H1 (cell line): ENCODE data around the gene COBLL1. TPM values are rescaled to one million over a fixed set of nuclear protein-coding genes. Genes with fewer than 3 reads are reported as not detected.

Experiments
- CTCF ChIA-PET: fragments of 300-600 bp; sonication (Branson Sonifier 250); formaldehyde crosslinking; loops from one replicate; lab custom pipeline; 2021; ENCODE audit not compliant: partially characterized antibody; lab: Charles Lee
- POLR2A ChIA-PET: fragments of 300-600 bp; sonication (Branson Sonifier 250); formaldehyde crosslinking; loops from one replicate; lab custom pipeline; 2021; ENCODE audit warnings: inconsistent platforms; ENCODE audit not compliant: partially characterized antibody; lab: Charles Lee
- DNase-seq, 2 experiments: peaks; one replicate each; pipeline versions ENCODE4 v3.0.0 to v3.0.0-alpha.2; 2010 to 2022; ENCODE audit warnings: low spot score in 2 of 2, low read depth in 1 of 2, mixed read lengths in 1 of 2
- FAIRE-seq: peaks from 2 replicates; lab custom pipeline; 2011; peaks lifted over from hg19 to GRCh38; lab: Jason Lieb, UNC
- H2AFZ ChIP-seq: 2 replicates; pipeline ENCODE4 v1.8.1; 2012; ENCODE audit warnings: low read length, inconsistent platforms
- H2AK5ac ChIP-seq: 2 replicates; pipeline ENCODE4 v1.6.1; 2013; ENCODE audit warnings: low read depth, low read length
- H2BK120ac ChIP-seq: replicated peaks from 2 replicates; pipeline ENCODE3; 2013; ENCODE audit warnings: low read depth, low read length, inconsistent platforms
- H2BK12ac ChIP-seq: 2 replicates; pipeline ENCODE4 v1.6.1; 2013; ENCODE audit warnings: low read depth, low read length
- H2BK15ac ChIP-seq: 2 replicates; pipeline ENCODE4 v1.6.1; 2013; ENCODE audit warnings: low read length
- H2BK20ac ChIP-seq: 2 replicates; pipeline ENCODE4 v1.6.1; 2013; ENCODE audit warnings: low read length
- H2BK5ac ChIP-seq: 2 replicates; pipeline ENCODE4 v1.6.1; 2013; ENCODE audit warnings: low read depth, low read length
- H3K14ac ChIP-seq: 2 replicates; pipeline ENCODE4 v1.6.1; 2013; ENCODE audit warnings: inconsistent platforms; ENCODE audit not compliant: insufficient read length
- H3K18ac ChIP-seq: 2 replicates; pipeline ENCODE4 v1.6.1; 2013; ENCODE audit warnings: low read length; ENCODE audit errors: extremely low read depth
- H3K23ac ChIP-seq: 2 replicates; pipeline ENCODE4 v1.6.1; 2013; ENCODE audit warnings: inconsistent platforms; ENCODE audit not compliant: insufficient read length
- H3K23me2 ChIP-seq: 2 replicates; pipeline ENCODE4 v1.6.1; 2013; ENCODE audit warnings: low read depth, low read length
- H3K27ac ChIP-seq: 2 replicates; pipeline ENCODE4 v1.6.1; 2011; ENCODE audit warnings: low read depth, low read length, inconsistent platforms
- H3K27me3 ChIP-seq, 4 experiments: replicated peaks in 1 of 4; 1 replicate in 1 of 4; 2 replicates in 3 of 4; pipeline versions ENCODE4 v1.6.1 to v1.8.1; 2011 to 2013; ENCODE audit warnings: low read length in 3 of 4, mild to moderate bottlenecking in 3 of 4, inconsistent platforms in 2 of 4, mixed read lengths in 2 of 4, moderate library complexity in 1 of 4; ENCODE audit not compliant: control insufficient read depth in 3 of 4, insufficient read depth in 3 of 4; ENCODE audit errors: extremely low read depth in 1 of 4
- H3K36me3 ChIP-seq, 4 experiments: 2 replicates each; pipeline versions ENCODE4 v1.6.1 to v1.8.1; 2011 to 2013; ENCODE audit warnings: mild to moderate bottlenecking in 4 of 4, low read length in 3 of 4, moderate library complexity in 2 of 4, control low read depth in 1 of 4, inconsistent platforms in 1 of 4; ENCODE audit not compliant: insufficient read depth in 4 of 4, control insufficient read depth in 2 of 4
- H3K4ac ChIP-seq: replicated peaks from 2 replicates; pipeline ENCODE3; 2013; ENCODE audit warnings: low read length, low read depth, mixed read lengths, inconsistent platforms; ENCODE audit not compliant: insufficient read length
- H3K4me1 ChIP-seq, 4 experiments: replicated peaks in 1 of 4; 1 replicate in 1 of 4; 2 replicates in 3 of 4; pipeline versions ENCODE4 v1.6.1 to v1.8.1; 2011 to 2013; ENCODE audit warnings: low read length in 3 of 4, inconsistent platforms in 2 of 4, mixed read lengths in 1 of 4; ENCODE audit not compliant: insufficient read depth in 4 of 4, control insufficient read depth in 3 of 4
- H3K4me2 ChIP-seq, 2 experiments: 2 replicates each; pipeline versions ENCODE4 v1.6.1 to v1.8.1; 2011 to 2013; ENCODE audit warnings: low read depth in 2 of 2, low read length in 2 of 2, control low read depth in 1 of 2, inconsistent platforms in 1 of 2, mild to moderate bottlenecking in 1 of 2; ENCODE audit not compliant: insufficient read depth in 1 of 2
- H3K4me3 ChIP-seq, 4 experiments: fragments of 200-600, 300-600 bp in 1 of 4; sonication (generic), shearing (Covaris generic), sonication (Bioruptor Twin) in 1 of 4; 2 replicates each; pipeline versions ENCODE4 v1.5.1 to v1.8.1; 2011 to 2016; ENCODE audit warnings: low read length in 4 of 4, low read depth in 3 of 4, control low read depth in 2 of 4, inconsistent platforms in 2 of 4, mild to moderate bottlenecking in 2 of 4, mixed read lengths in 1 of 4, moderate library complexity in 1 of 4; ENCODE audit not compliant: insufficient read depth in 2 of 4; ENCODE audit errors: extremely low read depth in 1 of 4
- H3K56ac ChIP-seq: replicated peaks from 2 replicates; pipeline ENCODE3; 2013; ENCODE audit warnings: low read depth, mild to moderate bottlenecking, mixed read lengths, low read length, inconsistent platforms; ENCODE audit not compliant: insufficient read length
- H3K79me1 ChIP-seq: 2 replicates; pipeline ENCODE4 v1.6.1; 2013; ENCODE audit warnings: low read depth, low read length, control low read depth
- H3K79me2 ChIP-seq, 2 experiments: 2 replicates each; pipeline versions ENCODE4 v1.6.1 to v1.8.1; 2012 to 2013; ENCODE audit warnings: low read length in 2 of 2, mild to moderate bottlenecking in 2 of 2, inconsistent platforms in 1 of 2; ENCODE audit not compliant: insufficient read depth in 2 of 2, control insufficient read depth in 1 of 2
- H3K9ac ChIP-seq, 4 experiments: replicated peaks in 1 of 4; 1 replicate in 1 of 4; 2 replicates in 3 of 4; pipeline versions ENCODE4 v1.6.1 to v1.8.1; 2011 to 2013; ENCODE audit warnings: low read depth in 3 of 4, low read length in 3 of 4, control low read depth in 2 of 4, mild to moderate bottlenecking in 2 of 4, moderate library complexity in 2 of 4, inconsistent platforms in 1 of 4; ENCODE audit errors: extremely low read depth in 1 of 4
- H3K9me3 ChIP-seq, 2 experiments: 2 replicates each; pipeline versions ENCODE4 v1.6.1 to v1.8.1; 2012 to 2013; ENCODE audit warnings: mild to moderate bottlenecking in 2 of 2, moderate library complexity in 2 of 2, control low read depth in 1 of 2, inconsistent platforms in 1 of 2, low read depth in 1 of 2, low read length in 1 of 2, mixed read lengths in 1 of 2; ENCODE audit not compliant: insufficient read depth in 2 of 2
- H4K20me1 ChIP-seq, 2 experiments: replicated peaks in 1 of 2; 2 replicates each; pipeline versions ENCODE3 to v1.8.1; 2011 to 2013; ENCODE audit warnings: inconsistent platforms in 2 of 2, low read length in 2 of 2, mild to moderate bottlenecking in 1 of 2; ENCODE audit not compliant: insufficient read depth in 2 of 2, control insufficient read depth in 1 of 2
- H4K5ac ChIP-seq: 2 replicates; pipeline ENCODE4 v1.6.1; 2013; ENCODE audit warnings: low read length, low read depth, mixed read lengths, inconsistent platforms; ENCODE audit not compliant: insufficient read length
- H4K8ac ChIP-seq: 2 replicates; pipeline ENCODE4 v1.8.0; 2013; ENCODE audit warnings: mild to moderate bottlenecking, moderate library complexity, low read length, inconsistent platforms; ENCODE audit not compliant: insufficient read depth; ENCODE audit errors: extremely low read depth
- H4K91ac ChIP-seq: replicated peaks from 2 replicates; pipeline ENCODE3; 2013; ENCODE audit warnings: low read length, mixed read lengths, inconsistent platforms; ENCODE audit not compliant: insufficient read length
- JUND ChIP-seq: IDR thresholded peaks from 2 replicates; pipeline ENCODE4 v1.6.1; 2011; ENCODE audit warnings: mild to moderate bottlenecking, improper control_type of control experiment, low read length
- RAD21 ChIP-seq, 2 experiments: IDR thresholded peaks in 1 of 2; conservative IDR thresholded peaks in 1 of 2; 2 replicates each; pipeline ENCODE4 v1.6.1; 2011; ENCODE audit warnings: low read depth in 2 of 2, low read length in 2 of 2, improper control_type of control experiment in 1 of 2, inconsistent platforms in 1 of 2, mild to moderate bottlenecking in 1 of 2, moderate library complexity in 1 of 2
- SP4 ChIP-seq: IDR thresholded peaks from 2 replicates; pipeline ENCODE4 v1.6.1; 2012; ENCODE audit warnings: low read length, inconsistent platforms
- TAF7 ChIP-seq: optimal IDR thresholded peaks from 2 replicates; pipeline ENCODE3; 2011; ENCODE audit warnings: low read depth, mild to moderate bottlenecking, inconsistent platforms, low read length, moderate library complexity, borderline replicate concordance
- TCF12 ChIP-seq: IDR thresholded peaks from 2 replicates; pipeline ENCODE4 v1.6.1; 2011; ENCODE audit warnings: low read depth, mild to moderate bottlenecking, low read length
- TEAD4 ChIP-seq: IDR thresholded peaks from 2 replicates; pipeline ENCODE4 v1.6.1; 2012; ENCODE audit warnings: low read depth, low read length, inconsistent platforms, mixed read lengths
- WGBS, 2 experiments: shearing (Covaris generic) in 1 of 2; methylation state at CpG; one replicate each; pipeline versions ENCODE4 v1.1.6 to v1.1.7; 2013 to 2015; ENCODE audit warnings: low lambda C conversion rate in 2 of 2, mixed read lengths in 2 of 2, inconsistent platforms in 1 of 2, low coverage in 1 of 2, missing lambda C conversion rate in 1 of 2; ENCODE audit not compliant: insufficient replicate concordance in 2 of 2, insufficient coverage in 1 of 2, insufficient read length in 1 of 2; ENCODE audit errors: extremely low coverage in 1 of 2, missing lambda C conversion rate in 1 of 2; 5-methylcytosine and 5-hydroxymethylcytosine counted together
- polyA plus RNA-seq, 7 experiments: library from polyadenylated mRNA; depleted of rRNA in 3 of 7; stranded (reverse) in 5 of 7; unstranded in 2 of 7; fragments of >200 nt in 5 of 7; fragments of 200-250 nt in 2 of 7; gene quantifications; 1 replicate in 5 of 7; 2 replicates in 1 of 7; 4 replicates in 1 of 7; pipeline versions ENCODE4 v1.2.1 to v1.2.3, GENCODE V29; 2011 to 2013; ENCODE audit warnings: missing spikeins in 2 of 7, mixed read lengths in 2 of 7
- total RNA-seq: library from RNA; stranded (reverse); fragmentation: NEBNext Ultra II Directional; extraction: Animal tissue kit (Norgen Biotek cat#: 25700); gene quantifications from 2 replicates; pipeline ENCODE4 v1.2.1, GENCODE V29; 2021

The COBLL1 gene
- total and polyA plus RNA-seq, 2 of the 8 experiments (the other 6 are each of a cell fraction or from before 2014, with no cell fraction given) = 2.2 to 6.2 TPM

DNA sequence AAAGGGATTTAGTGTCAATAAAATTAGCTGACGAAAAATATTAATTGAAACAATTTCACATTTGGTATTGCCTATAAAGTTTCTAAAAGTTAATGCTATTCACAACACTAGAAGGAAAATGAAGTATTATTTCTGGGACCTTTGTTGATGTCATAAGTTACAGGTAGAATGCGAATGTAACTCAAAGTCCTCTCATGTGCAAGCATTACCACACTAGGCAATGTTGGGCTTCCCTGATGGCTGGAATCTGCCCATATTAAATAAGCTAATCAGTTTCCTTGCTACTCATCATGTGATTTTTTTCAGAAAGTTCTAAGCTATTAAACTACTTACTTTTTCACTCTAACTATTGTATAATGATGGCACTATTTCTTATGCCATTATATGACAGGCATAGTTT, 44.6 kb downstream of the COBLL1 start:
- 83% methylated on average over 2 of the region's 2 CpGs; no CpG with 5 or more reads in 1 of the 2 experiments for WGBS, 2 experiments
- Histone ChIP-seq H3K4me2 (no peak overlapping the region), H3K18ac (no peak overlapping the region), H3K14ac (no peak overlapping the region), H4K91ac (no peak overlapping the region), H3K4ac (no peak overlapping the region), H3K23ac (no peak overlapping the region), H3K9ac (no peak overlapping the region), H3K9me3 (no peaks in the 10 kb centered on the region), H3K56ac (no peak overlapping the region), H2BK12ac (no peak overlapping the region), H4K20me1 (no peaks in the 10 kb centered on the region), H3K36me3 (no peaks in the 10 kb centered on the region), H2BK15ac (no peak overlapping the region), H2BK20ac (no peak overlapping the region), H2BK120ac (no peak overlapping the region), H2AK5ac (no peak overlapping the region), H2AFZ (no peak overlapping the region), H3K27ac (no peak overlapping the region), H2BK5ac (no peak overlapping the region), H3K27me3 (no peaks in the 10 kb centered on the region), H3K4me3 (no peak overlapping the region), H4K8ac (no peak overlapping the region), H3K23me2 (no peaks in the 10 kb centered on the region), H3K4me1 (no peaks in the 10 kb centered on the region), H3K79me1 (no peaks in the 10 kb centered on the region), H4K5ac (no peak overlapping the region), H3K79me2 (no peaks in the 10 kb centered on the region)
- FAIRE-seq (no peak), DNase-seq (no peak)
- TF ChIP-seq RAD21 (IDR thresholded peaks at IDR 0.05 in 1 of 2, conservative IDR thresholded peaks at IDR 0.05 in 1 of 2; ENCODE audit: low read depth in 2 of 2, low read length in 2 of 2) = no peak
- no peak for TF ChIP-seq TAF7
- TF ChIP-seq JUND = no peak
- TF ChIP-seq TEAD4 = no peak
- TF ChIP-seq SP4 = no peak
- no peak for TF ChIP-seq TCF12
- POLR2A ChIA-PET = no interaction called here
- CTCF ChIA-PET = interaction anchor here (0.7 to 2.5 kb wide), 2 partner anchors 45 to 220 kb away, joined by 3 to 8 read pairs; partner anchors contain the start of gene COBLL1
